ENCODE data around the gene INTS7.

The INTS7 gene

GRCh38 chr1:211909395-211909794 is 126.0 kb downstream of the INTS7 start:
- no peak for DNase-seq (ENCODE audit: low read depth in 2 of 2)

- DNase-seq (ENCODE audit: low read depth in 2 of 2), result no peak
Measured at GRCh38 chr1:211908951-211909350, 126.4 kb downstream of the INTS7 start.

- DNase-seq (ENCODE audit: low read depth in 2 of 2), result no peak
Measured at GRCh38 chr1:211908453-211908852, 126.9 kb downstream of the INTS7 start.

GRCh38 chr1:211903490-211904245 is 131.7 kb downstream of the INTS7 start:
- no peak for DNase-seq (ENCODE audit: low read depth in 2 of 2)

- no peak for DNase-seq (ENCODE audit: low read depth in 2 of 2)
Measured at GRCh38 chr1:211902624-211903291, 132.6 kb downstream of the INTS7 start.

GRCh38 chr1:211901945-211902344 is 133.4 kb downstream of the INTS7 start:
- DNase-seq (ENCODE audit: low read depth in 2 of 2), result no peak

GRCh38 chr1:211900441-211900840 is 134.9 kb downstream of the INTS7 start:
- no peak for DNase-seq (ENCODE audit: low read depth in 2 of 2)

- DNase-seq (ENCODE audit: low read depth in 2 of 2), result no peak
Measured at GRCh38 chr1:211896958-211897357, 138.4 kb downstream of the INTS7 start.

- DNase-seq (ENCODE audit: low read depth in 2 of 2), result no peak
Measured at GRCh38 chr1:211895126-211895759, 140.1 kb downstream of the INTS7 start.

- no peak for DNase-seq (ENCODE audit: low read depth in 2 of 2)
Measured at GRCh38 chr1:211894312-211894711, 141.0 kb downstream of the INTS7 start.

- DNase-seq (ENCODE audit: low read depth in 2 of 2), result no peak
Measured at GRCh38 chr1:211893260-211893659, 142.1 kb downstream of the INTS7 start.

- no peak for DNase-seq (ENCODE audit: low read depth in 2 of 2)
Measured at GRCh38 chr1:211892577-211892976, 142.8 kb downstream of the INTS7 start.

GRCh38 chr1:211891708-211892107 is 143.6 kb downstream of the INTS7 start:
- no peak for DNase-seq (ENCODE audit: low read depth in 2 of 2)
